ENCODE measurements around the gene DUSP9.

DNA sequence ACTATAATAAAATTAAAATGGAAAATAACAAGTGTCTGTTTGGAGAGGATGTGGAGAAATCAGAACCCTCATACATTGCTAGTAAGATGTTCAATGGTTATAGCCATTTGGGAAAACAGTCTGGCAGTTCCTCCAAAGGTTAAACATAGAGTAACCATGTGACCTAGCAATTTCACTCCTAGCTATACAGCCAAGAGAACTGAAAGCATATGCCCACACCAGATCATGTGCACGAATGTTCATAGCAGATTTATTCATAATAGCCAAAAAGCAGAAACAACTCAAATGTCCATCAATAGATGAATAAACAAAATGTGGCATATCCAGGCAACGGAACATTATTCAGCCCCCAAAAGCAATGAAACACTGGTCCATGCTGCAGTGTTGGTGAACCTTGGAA, 38.6 kb upstream of the DUSP9 start:
- TF ChIP-seq, protein P1, sequence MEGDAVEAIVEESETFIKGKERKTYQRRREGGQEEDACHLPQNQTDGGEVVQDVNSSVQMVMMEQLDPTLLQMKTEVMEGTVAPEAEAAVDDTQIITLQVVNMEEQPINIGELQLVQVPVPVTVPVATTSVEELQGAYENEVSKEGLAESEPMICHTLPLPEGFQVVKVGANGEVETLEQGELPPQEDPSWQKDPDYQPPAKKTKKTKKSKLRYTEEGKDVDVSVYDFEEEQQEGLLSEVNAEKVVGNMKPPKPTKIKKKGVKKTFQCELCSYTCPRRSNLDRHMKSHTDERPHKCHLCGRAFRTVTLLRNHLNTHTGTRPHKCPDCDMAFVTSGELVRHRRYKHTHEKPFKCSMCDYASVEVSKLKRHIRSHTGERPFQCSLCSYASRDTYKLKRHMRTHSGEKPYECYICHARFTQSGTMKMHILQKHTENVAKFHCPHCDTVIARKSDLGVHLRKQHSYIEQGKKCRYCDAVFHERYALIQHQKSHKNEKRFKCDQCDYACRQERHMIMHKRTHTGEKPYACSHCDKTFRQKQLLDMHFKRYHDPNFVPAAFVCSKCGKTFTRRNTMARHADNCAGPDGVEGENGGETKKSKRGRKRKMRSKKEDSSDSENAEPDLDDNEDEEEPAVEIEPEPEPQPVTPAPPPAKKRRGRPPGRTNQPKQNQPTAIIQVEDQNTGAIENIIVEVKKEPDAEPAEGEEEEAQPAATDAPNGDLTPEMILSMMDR (IDR thresholded peaks at IDR 0.05): no peak
- no peak for TF ChIP-seq POLR2A (IDR thresholded peaks at IDR 0.05)
